ENCODE measurements around the gene TBC1D19. TPM values are rescaled to one million over a fixed set of nuclear protein-coding genes. Genes with fewer than 3 reads are reported as not detected.

Gene TBC1D19
- total and polyA plus RNA-seq, 2 of the 4 experiments (the other 2 are of a cell fraction), result 9.9 to 17.6 TPM

DNA sequence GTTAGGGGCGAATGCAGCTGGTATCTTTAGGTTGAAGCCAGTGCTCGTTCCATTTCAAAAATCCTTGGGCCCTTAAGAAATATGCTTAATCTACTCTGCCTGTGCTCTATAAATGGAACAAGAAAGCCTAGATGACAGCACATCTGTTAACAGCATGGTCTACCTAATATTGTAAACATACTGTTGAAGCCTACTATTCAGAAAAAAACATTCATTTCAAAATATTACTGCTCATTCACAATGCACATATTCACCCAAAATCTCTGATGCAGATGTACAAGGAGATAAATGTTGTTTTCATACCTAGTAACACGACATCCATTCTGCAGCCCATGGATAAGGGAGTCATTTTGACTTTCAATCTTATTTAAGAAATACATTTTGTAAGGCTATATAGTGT, 106.6 kb downstream of the TBC1D19 start:
- no peak overlapping the region for H2BK20ac ChIP-seq (ENCODE audit: low read depth, low read length)
- H3K27ac ChIP-seq (ENCODE audit: insufficient read depth, low read length), result no peak overlapping the region
- peaks cover 3% of the 10 kb centered on the region; the same call in 1 of the 2 replicates for H3K9me3 ChIP-seq (ENCODE audit: control insufficient read depth, insufficient read depth, low read length)
- dilution Hi-C loops (cut with HindIII; ENCODE audit: low sequenced_read_pairs, unreplicated experiment), result no loop called here
- H3K27me3 ChIP-seq (ENCODE audit: control insufficient read depth, insufficient read depth, low read length), result no peaks in the 10 kb centered on the region
- H3K9me1 ChIP-seq (ENCODE audit: insufficient read depth, low read length), result peaks cover 5% of the 10 kb centered on the region; the same call in 1 of the 2 replicates
- H3K9ac ChIP-seq (ENCODE audit: low read depth, low read length), result no peak overlapping the region
- no peak for TF ChIP-seq NFE2L2 (IDR thresholded peaks at IDR 0.05; ENCODE audit: low read depth, low read length)
- TF ChIP-seq CEBPB (IDR thresholded peaks at IDR 0.05; ENCODE audit: low read depth, low read length), result no peak
- TF ChIP-seq CHD1 (IDR thresholded peaks at IDR 0.05; ENCODE audit: low read depth, low read length), result no peak
- no peak for TF ChIP-seq BHLHE40 (IDR thresholded peaks at IDR 0.05; ENCODE audit: low read depth, low read length)
- TF ChIP-seq MXI1 (IDR thresholded peaks at IDR 0.05; ENCODE audit: borderline replicate concordance, low read depth, low read length), result no peak
- no peak for TF ChIP-seq RCOR1 (IDR thresholded peaks at IDR 0.05; ENCODE audit: insufficient replicate concordance, low read length)
- no peak for TF ChIP-seq FOS (IDR thresholded peaks at IDR 0.05; ENCODE audit: low read depth, low read length)
- TF ChIP-seq SMC3 (IDR thresholded peaks at IDR 0.05; ENCODE audit: low read depth, low read length), result no peak
- TF ChIP-seq, protein P1, sequence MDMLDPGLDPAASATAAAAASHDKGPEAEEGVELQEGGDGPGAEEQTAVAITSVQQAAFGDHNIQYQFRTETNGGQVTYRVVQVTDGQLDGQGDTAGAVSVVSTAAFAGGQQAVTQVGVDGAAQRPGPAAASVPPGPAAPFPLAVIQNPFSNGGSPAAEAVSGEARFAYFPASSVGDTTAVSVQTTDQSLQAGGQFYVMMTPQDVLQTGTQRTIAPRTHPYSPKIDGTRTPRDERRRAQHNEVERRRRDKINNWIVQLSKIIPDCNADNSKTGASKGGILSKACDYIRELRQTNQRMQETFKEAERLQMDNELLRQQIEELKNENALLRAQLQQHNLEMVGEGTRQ (IDR thresholded peaks at IDR 0.05; ENCODE audit: low read depth, low read length), result no peak
- no peak for TF ChIP-seq RAD21 (IDR thresholded peaks at IDR 0.05; ENCODE audit: low read length)
- TF ChIP-seq RFX5 (IDR thresholded peaks at IDR 0.05; ENCODE audit: low read depth, low read length), result no peak
- TF ChIP-seq MAFK (IDR thresholded peaks at IDR 0.05; ENCODE audit: low read depth, low read length), result no peak
- TF ChIP-seq MAZ (IDR thresholded peaks at IDR 0.05; ENCODE audit: borderline replicate concordance, low read depth, low read length), result no peak
- TF ChIP-seq, protein P2, sequence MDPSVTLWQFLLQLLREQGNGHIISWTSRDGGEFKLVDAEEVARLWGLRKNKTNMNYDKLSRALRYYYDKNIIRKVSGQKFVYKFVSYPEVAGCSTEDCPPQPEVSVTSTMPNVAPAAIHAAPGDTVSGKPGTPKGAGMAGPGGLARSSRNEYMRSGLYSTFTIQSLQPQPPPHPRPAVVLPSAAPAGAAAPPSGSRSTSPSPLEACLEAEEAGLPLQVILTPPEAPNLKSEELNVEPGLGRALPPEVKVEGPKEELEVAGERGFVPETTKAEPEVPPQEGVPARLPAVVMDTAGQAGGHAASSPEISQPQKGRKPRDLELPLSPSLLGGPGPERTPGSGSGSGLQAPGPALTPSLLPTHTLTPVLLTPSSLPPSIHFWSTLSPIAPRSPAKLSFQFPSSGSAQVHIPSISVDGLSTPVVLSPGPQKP (IDR thresholded peaks at IDR 0.05; ENCODE audit: borderline replicate concordance, low read depth, low read length), result no peak
- TF ChIP-seq, protein P3, sequence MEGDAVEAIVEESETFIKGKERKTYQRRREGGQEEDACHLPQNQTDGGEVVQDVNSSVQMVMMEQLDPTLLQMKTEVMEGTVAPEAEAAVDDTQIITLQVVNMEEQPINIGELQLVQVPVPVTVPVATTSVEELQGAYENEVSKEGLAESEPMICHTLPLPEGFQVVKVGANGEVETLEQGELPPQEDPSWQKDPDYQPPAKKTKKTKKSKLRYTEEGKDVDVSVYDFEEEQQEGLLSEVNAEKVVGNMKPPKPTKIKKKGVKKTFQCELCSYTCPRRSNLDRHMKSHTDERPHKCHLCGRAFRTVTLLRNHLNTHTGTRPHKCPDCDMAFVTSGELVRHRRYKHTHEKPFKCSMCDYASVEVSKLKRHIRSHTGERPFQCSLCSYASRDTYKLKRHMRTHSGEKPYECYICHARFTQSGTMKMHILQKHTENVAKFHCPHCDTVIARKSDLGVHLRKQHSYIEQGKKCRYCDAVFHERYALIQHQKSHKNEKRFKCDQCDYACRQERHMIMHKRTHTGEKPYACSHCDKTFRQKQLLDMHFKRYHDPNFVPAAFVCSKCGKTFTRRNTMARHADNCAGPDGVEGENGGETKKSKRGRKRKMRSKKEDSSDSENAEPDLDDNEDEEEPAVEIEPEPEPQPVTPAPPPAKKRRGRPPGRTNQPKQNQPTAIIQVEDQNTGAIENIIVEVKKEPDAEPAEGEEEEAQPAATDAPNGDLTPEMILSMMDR (conservative IDR thresholded peaks at IDR 0.05; ENCODE audit: low read depth, low read length), result no peak
- TF ChIP-seq POLR2A (IDR thresholded peaks at IDR 0.05; ENCODE audit: low read depth, low read length), result no peak
- intact Hi-C loops (cut with micrococcal nuclease), result no loop called here
- H4K20me1 ChIP-seq (ENCODE audit: insufficient read depth, low read length), result no peaks in the 10 kb centered on the region
- no peak overlapping the region for H3K4me2 ChIP-seq (ENCODE audit: low read depth, low read length)
- CTCF ChIA-PET, result no interaction called here
- POLR2A ChIA-PET (ENCODE audit: unreplicated experiment), result no interaction called here
- H2BK15ac ChIP-seq (ENCODE audit: low read depth, low read length), result no peak overlapping the region
- no peak overlapping the region for H3K18ac ChIP-seq (ENCODE audit: low read depth, low read length)
- no TSS peak for BruUV-seq (replicated peaks)
- H2AFZ ChIP-seq (replicated peaks; ENCODE audit: low read length, poor library complexity), result no peak overlapping the region
- no peak overlapping the region for H3K23ac ChIP-seq (ENCODE audit: low read depth, low read length)
- H3K79me1 ChIP-seq (ENCODE audit: low read depth in 1 of 2, low read length in 2 of 2), result 0 out of 4 replicates have a peak, but pooled peaks cover 0 to 3% of the 10 kb centered on the region in 2 experiments
- H4K5ac ChIP-seq (ENCODE audit: low read depth, low read length), result no peak overlapping the region
- no peak overlapping the region for H3K14ac ChIP-seq (replicated peaks; ENCODE audit: low read depth, low read length)
- WGBS, 2 experiments (ENCODE audit: extremely low coverage in 2 of 2, insufficient read length in 1 of 2), result no CpG with 5 or more reads among the region's 3 CpGs
- H2BK5ac ChIP-seq (ENCODE audit: low read depth, low read length, poor library complexity, severe bottlenecking), result no peak overlapping the region
- in situ Hi-C loops (cut with MboI; ENCODE audit: low sequenced_read_pairs), result no loop called here
- no peaks in the 10 kb centered on the region for H3K36me3 ChIP-seq (ENCODE audit: control insufficient read depth, insufficient read depth, low read length)
- no peak overlapping the region for H2BK120ac ChIP-seq (ENCODE audit: low read depth, low read length)
- DNase-seq (no peak), ATAC-seq (ENCODE audit: low read depth) (no peak)
- no peak overlapping the region for H2AK9ac ChIP-seq (replicated peaks; ENCODE audit: low read depth, low read length, poor library complexity)
- H4K8ac ChIP-seq (ENCODE audit: low read depth in 2 of 2, low read length in 2 of 2), result no peak overlapping the region
- H3K4me1 ChIP-seq (ENCODE audit: control insufficient read depth, insufficient read depth, low read length), result peaks cover 4% of the 10 kb centered on the region; the same call in 1 of the 2 replicates
- H3K4ac ChIP-seq (ENCODE audit: low read depth, low read length), result no peak overlapping the region
- no peak overlapping the region for H3K4me3 ChIP-seq (ENCODE audit: insufficient read depth, low read depth, low read length)
- no peak overlapping the region for H4K91ac ChIP-seq (ENCODE audit: insufficient read depth, low read depth, low read length)
- H3K56ac ChIP-seq (ENCODE audit: extremely low read depth, insufficient read depth, low read length), result no peak overlapping the region
- H2AK5ac ChIP-seq (ENCODE audit: low read depth, low read length), result no peak overlapping the region

Measured in IMR-90 (cell line).